SK-N-SH treated with all-trans-retinoic acid at 6 μM for 48 hours (cell line): Measurements from ENCODE around the gene RRAD.
A peak's percentile ranks its signal among the peaks of the same experiment; 100 is the strongest.

ENCODE experiments used
- ATAC-seq: fragments of 200-7000 bp; cut with Tn5 transposase; 3 replicates; pipeline ENCODE4 v1.9.1; 2020; ENCODE audit warnings: mild to moderate bottlenecking, moderate library complexity
- ARNTL ChIP-seq: fragments of 450-650 bp; formaldehyde crosslinking; IDR thresholded peaks from 2 replicates; pipeline ENCODE4 v1.5.0; 2020; ENCODE audit warnings: low read depth, mild to moderate bottlenecking, moderate library complexity, borderline replicate concordance
- CREB5 ChIP-seq: fragments of 250-450 bp; sonication (Bioruptor Pico); IDR thresholded peaks from 2 replicates; pipeline ENCODE4 v1.5.1; 2020; ENCODE audit warnings: low read depth, mild to moderate bottlenecking, moderate library complexity
- CSRNP3 ChIP-seq: fragments of 250-450 bp; sonication (Bioruptor Pico); IDR thresholded peaks from 2 replicates; pipeline ENCODE4 v1.5.1; 2021; ENCODE audit warnings: mild to moderate bottlenecking, moderate library complexity
- ESRRG ChIP-seq: fragments of 250-450 bp; sonication (Bioruptor Pico); IDR thresholded peaks from 2 replicates; pipeline ENCODE4 v1.6.1; 2021; ENCODE audit warnings: mild to moderate bottlenecking
- GLIS3 ChIP-seq: fragments of 250-450 bp; sonication (Bioruptor Pico); IDR thresholded peaks from 2 replicates; pipeline ENCODE4 v1.5.0; 2020; ENCODE audit warnings: mild to moderate bottlenecking, moderate library complexity
- ISL1 ChIP-seq: fragments of 250-450 bp; sonication (Bioruptor Pico); IDR thresholded peaks from 2 replicates; pipeline ENCODE4 v2.1.2; 2022; ENCODE audit warnings: mild to moderate bottlenecking, moderate library complexity
- OSR1 ChIP-seq: fragments of 250-450 bp; sonication (Bioruptor Pico); IDR thresholded peaks from 2 replicates; pipeline ENCODE4 v1.8.0; 2022; ENCODE audit warnings: moderate library complexity, mild to moderate bottlenecking, inconsistent platforms
- PATZ1 ChIP-seq: fragments of 250-450 bp; sonication (Bioruptor Pico); IDR thresholded peaks from 2 replicates; pipeline ENCODE4 v1.8.0; 2020; ENCODE audit warnings: mild to moderate bottlenecking, moderate library complexity, borderline replicate concordance
- POU6F1 ChIP-seq: fragments of 250-450 bp; sonication (Bioruptor Pico); IDR thresholded peaks from 2 replicates; pipeline ENCODE4 v1.8.0; 2021; ENCODE audit warnings: low read depth, mild to moderate bottlenecking, moderate library complexity, borderline replicate concordance
- PPARA ChIP-seq: fragments of 250-450 bp; sonication (Bioruptor Pico); IDR thresholded peaks from 2 replicates; pipeline ENCODE4 v1.5.0; 2020; ENCODE audit warnings: mild to moderate bottlenecking, borderline replicate concordance
- RARB ChIP-seq: fragments of 250-450 bp; sonication (Bioruptor Pico); IDR thresholded peaks from 2 replicates; pipeline ENCODE4 v1.8.0; 2021; ENCODE audit warnings: mild to moderate bottlenecking, moderate library complexity
- SNAI2 ChIP-seq: fragments of 250-450 bp; sonication (Bioruptor Pico); IDR thresholded peaks from 2 replicates; pipeline ENCODE4 v1.5.0; 2020; ENCODE audit warnings: mild to moderate bottlenecking, moderate library complexity
- TCF4 ChIP-seq: fragments of 250-450 bp; sonication (Bioruptor Pico); IDR thresholded peaks from 2 replicates; pipeline ENCODE4 v1.8.0; 2021; ENCODE audit warnings: mild to moderate bottlenecking, moderate library complexity, borderline replicate concordance
- TOX ChIP-seq: fragments of 250-450 bp; sonication (Bioruptor Pico); IDR thresholded peaks from 2 replicates; pipeline ENCODE4 v1.8.0; 2021; ENCODE audit warnings: mild to moderate bottlenecking, moderate library complexity, borderline replicate concordance
- TSHZ2 ChIP-seq: fragments of 250-450 bp; sonication (Bioruptor Pico); IDR thresholded peaks from 2 replicates; pipeline ENCODE4 v1.5.0; 2020; ENCODE audit warnings: mild to moderate bottlenecking, moderate library complexity
- ZC3H10 ChIP-seq: fragments of 250-450 bp; sonication (Bioruptor Pico); IDR thresholded peaks from 2 replicates; pipeline ENCODE4 v1.5.1; 2021; ENCODE audit warnings: mild to moderate bottlenecking, moderate library complexity
- ZFP3 ChIP-seq: fragments of 250-450 bp; sonication (Bioruptor Pico); IDR thresholded peaks from 2 replicates; pipeline ENCODE4 v1.5.0; 2020; ENCODE audit warnings: mild to moderate bottlenecking, moderate library complexity
- ZFP30 ChIP-seq: fragments of 450-650 bp; formaldehyde crosslinking; IDR thresholded peaks from 2 replicates; pipeline ENCODE4 v1.5.0; 2022; ENCODE audit warnings: mild to moderate bottlenecking, moderate library complexity
- ZNF565 ChIP-seq: fragments of 450-650 bp; formaldehyde crosslinking; conservative IDR thresholded peaks from 2 replicates; pipeline ENCODE4 v1.5.0; 2020; ENCODE audit warnings: low read depth, mild to moderate bottlenecking, moderate library complexity

RRAD gene

GRCh38 chr16:66872943-66873684 lies 52.2 kb downstream of the RRAD start:
- no peak for TF ChIP-seq POU6F1 (CRISPR knock-in tag)
- no peak for TF ChIP-seq ZC3H10 (CRISPR knock-in tag)
- peak; percentile 98 for ATAC-seq

GRCh38 chr16:66872559-66872942 lies 52.8 kb downstream of the RRAD start:
- no peak for TF ChIP-seq ZC3H10 (CRISPR knock-in tag)
- no peak for TF ChIP-seq ISL1
- no peak for TF ChIP-seq ZNF565 (CRISPR knock-in tag)
- TF ChIP-seq ESRRG (CRISPR knock-in tag): no peak
- no peak for TF ChIP-seq PATZ1
- TF ChIP-seq RARB (CRISPR knock-in tag): no peak
- TF ChIP-seq TCF4: no peak
- no peak for TF ChIP-seq TSHZ2 (CRISPR knock-in tag)
- TF ChIP-seq SNAI2 (CRISPR knock-in tag): no peak
- TF ChIP-seq PPARA: no peak
- no peak for TF ChIP-seq OSR1
- no peak for ATAC-seq

- TF ChIP-seq ZFP3 (CRISPR knock-in tag): no peak
- no peak for TF ChIP-seq TOX
- no peak for TF ChIP-seq OSR1
- no peak for TF ChIP-seq SNAI2 (CRISPR knock-in tag)
- TF ChIP-seq ARNTL (CRISPR knock-in tag): no peak
- TF ChIP-seq ZNF565 (CRISPR knock-in tag): no peak
- TF ChIP-seq CSRNP3: no peak
- no peak for TF ChIP-seq PATZ1
- TF ChIP-seq GLIS3 (CRISPR knock-in tag): no peak
- TF ChIP-seq RARB (CRISPR knock-in tag): no peak
- no peak for TF ChIP-seq TCF4
- no peak for TF ChIP-seq ZFP30 (CRISPR knock-in tag)
- TF ChIP-seq POU6F1 (CRISPR knock-in tag): no peak
- TF ChIP-seq CREB5 (CRISPR knock-in tag): no peak
- ATAC-seq: no peak
These were observed 53.5 kb downstream of the RRAD start for GRCh38 chr16:66871840-66872239.
